Activated naive CD4-positive, alpha-beta T cell treated with anti-CD3 and anti-CD28 coated beads, Interleukin-2, amount 50 U/mL, for 72 hours (primary cell): ENCODE measurements around the gene HSD17B1. TPM values are rescaled to one million over a fixed set of nuclear protein-coding genes. Genes with fewer than 3 reads are reported as not detected.
"Not testable (repeated sequence)": the region's sequence is repeated elsewhere in the genome, so short reads cannot be mapped to it uniquely, and the experiment has no call there.

Experiments
- ATAC-seq, 2 donors: fragments of 150-1000 bp; cut with Tn5 transposase; 2 replicates each; pipeline ENCODE4 v1.10.0; 2021; ENCODE audit warnings: mild to moderate bottlenecking in 2 of 2, moderate library complexity in 2 of 2
- DNase-seq, 2 donors: peaks; one replicate each; pipeline ENCODE4 v3.0.0; 2021 to 2022; ENCODE audit warnings: low spot score in 2 of 2
- H3K27ac Mint-ChIP-seq, 2 donors: one replicate each; pipeline ENCODE4 v1.8.0; 2022; ENCODE audit warnings: mild to moderate bottlenecking in 2 of 2, mixed read lengths in 2 of 2
- H3K36me3 Mint-ChIP-seq, 2 donors: one replicate each; pipeline ENCODE4 v1.8.0; 2022; ENCODE audit warnings: mixed read lengths in 2 of 2
- H3K9me3 Mint-ChIP-seq, 2 donors: one replicate each; pipeline ENCODE4 v1.8.0; 2022; ENCODE audit warnings: mixed read lengths in 2 of 2
- total RNA-seq, 2 donors: library from RNA; stranded (reverse); gene quantifications; one replicate each; pipeline ENCODE4 v1.2.3, GENCODE V29; 2022

The HSD17B1 gene
- total RNA-seq, 2 donors from 2014 or later, result 0.76 to 1.7 TPM

DNA sequence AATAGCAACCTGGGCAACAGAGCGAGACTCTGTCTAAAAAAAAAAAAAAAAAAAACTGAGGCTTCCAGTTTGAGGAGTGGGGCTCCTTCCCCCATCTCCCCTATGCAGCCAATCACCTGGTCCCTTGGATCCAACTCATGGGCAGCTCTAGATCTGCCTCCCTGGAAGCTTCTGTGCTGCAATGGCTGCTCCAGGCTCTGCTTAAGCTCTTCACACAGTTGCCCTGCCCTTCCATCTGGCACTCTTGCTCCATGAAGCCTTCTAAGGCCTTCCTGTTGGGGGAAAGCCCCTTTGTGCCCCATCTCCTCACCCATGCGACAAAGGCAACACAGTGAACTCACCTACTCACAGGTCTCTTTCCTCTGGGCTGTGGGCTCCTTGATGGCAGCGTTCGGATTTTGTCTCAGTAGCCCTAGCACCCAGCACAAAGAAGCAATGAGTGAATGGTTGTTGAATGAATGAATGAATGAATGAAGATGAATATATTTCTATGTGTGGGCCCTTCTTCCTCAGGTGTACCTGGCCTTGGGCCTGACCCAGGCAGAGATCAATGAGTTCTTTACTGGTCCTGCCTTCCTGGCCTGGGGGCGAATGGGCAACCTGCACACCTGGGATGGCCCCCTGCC is 14.8 kb upstream of the HSD17B1 start:
- Mint-ChIP-seq H3K9me3 (no peaks in the 10 kb centered on the region), H3K36me3 (peaks cover 13 to 18% of the 10 kb centered on the region in 2 donors), H3K27ac (no peak overlapping the region)
- no peak for ATAC-seq
- no peak for DNase-seq

DNA sequence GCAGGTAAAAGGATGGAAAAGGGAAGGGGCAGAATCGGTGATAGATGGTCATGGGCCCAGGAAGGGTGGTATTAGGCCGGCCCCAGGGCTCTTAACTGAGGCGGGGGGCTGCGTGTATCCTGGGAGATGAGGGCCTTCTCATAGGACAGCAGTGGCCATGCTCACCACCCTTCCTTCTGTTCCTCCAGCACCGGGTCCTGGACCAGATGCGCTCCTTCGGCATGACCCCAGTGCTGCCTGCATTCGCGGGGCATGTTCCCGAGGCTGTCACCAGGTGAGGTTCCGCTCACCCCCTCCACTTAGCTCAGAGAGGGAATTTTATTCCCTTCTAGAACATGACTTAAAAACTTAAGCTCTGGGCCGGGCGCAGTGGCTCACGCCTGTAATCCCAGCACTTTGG is 14.2 kb upstream of the HSD17B1 start:
- DNase-seq (no peak), ATAC-seq (no peak)
- Mint-ChIP-seq H3K36me3 (peaks cover 13 to 22% of the 10 kb centered on the region in 2 donors), H3K9me3 (no peaks in the 10 kb centered on the region), H3K27ac (no peak overlapping the region)

DNA sequence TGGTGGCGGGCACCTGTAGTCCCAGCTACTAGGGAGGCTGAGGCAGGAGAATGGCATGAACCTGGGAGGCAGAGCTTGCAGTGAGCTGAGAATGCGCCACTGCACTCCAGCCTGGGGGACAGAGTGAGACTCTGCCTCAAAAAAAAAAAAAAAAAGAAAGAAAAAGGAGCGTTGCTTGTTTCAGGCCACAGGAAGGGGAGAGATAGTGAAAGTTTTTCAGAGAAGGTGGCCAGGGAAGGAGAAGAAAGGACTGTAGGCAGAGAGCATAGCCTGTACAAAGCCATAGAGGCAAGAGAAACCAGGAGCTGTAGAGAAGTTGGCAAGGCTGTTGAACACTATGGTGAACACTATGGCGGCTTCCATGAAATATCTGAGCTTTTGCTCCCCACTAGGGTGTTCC is 12.2 kb upstream of the HSD17B1 start:
- Mint-ChIP-seq H3K36me3 (peaks cover 12 to 22% of the 10 kb centered on the region in 2 donors), H3K27ac (peak overlapping the region; percentile 57 to 73)
- ATAC-seq, DNase-seq, H3K9me3 Mint-ChIP-seq: not testable (repeated sequence)

DNA sequence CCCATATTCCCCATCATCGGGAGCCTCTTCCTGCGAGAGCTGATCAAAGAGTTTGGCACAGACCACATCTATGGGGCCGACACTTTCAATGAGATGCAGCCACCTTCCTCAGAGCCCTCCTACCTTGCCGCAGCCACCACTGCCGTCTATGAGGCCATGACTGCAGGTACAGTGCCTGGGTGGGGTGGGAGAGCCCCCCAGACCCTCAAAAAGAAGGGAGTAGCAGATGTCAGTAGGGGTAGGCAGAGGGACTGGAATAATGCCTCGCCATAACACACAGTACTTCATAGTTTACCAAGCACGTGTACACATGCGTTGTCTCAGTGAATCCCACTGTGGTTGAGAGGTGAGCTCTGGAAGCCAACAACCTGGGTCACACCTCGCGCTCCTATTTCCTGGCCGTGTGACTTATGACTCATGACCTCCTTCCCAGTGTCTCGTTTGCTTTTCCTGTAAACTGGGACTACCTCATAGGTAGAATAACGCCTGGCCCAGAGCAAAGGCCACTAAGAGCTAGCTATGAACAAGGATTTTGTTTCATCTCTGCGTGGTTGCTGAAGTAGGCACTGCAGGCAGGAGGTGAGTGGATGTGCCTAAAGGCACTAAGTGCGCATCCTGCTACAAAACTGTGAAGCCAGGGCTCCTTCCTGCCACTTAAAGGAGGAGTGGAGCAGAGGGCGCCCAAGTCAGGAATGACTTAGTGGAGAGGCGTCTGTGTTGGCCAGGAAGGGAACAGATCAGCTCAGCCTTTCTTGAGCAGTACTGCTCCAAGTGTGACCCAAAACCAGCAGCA is 11.5 kb upstream of the HSD17B1 start:
- ATAC-seq (peak; percentile 47 to 72), DNase-seq (peak in 1 of 2 donors; percentile 35)
- Mint-ChIP-seq H3K9me3 (no peaks in the 10 kb centered on the region), H3K27ac (peak overlapping the region; percentile 63 to 73), H3K36me3 (peaks cover 8 to 22% of the 10 kb centered on the region in 2 donors)

DNA sequence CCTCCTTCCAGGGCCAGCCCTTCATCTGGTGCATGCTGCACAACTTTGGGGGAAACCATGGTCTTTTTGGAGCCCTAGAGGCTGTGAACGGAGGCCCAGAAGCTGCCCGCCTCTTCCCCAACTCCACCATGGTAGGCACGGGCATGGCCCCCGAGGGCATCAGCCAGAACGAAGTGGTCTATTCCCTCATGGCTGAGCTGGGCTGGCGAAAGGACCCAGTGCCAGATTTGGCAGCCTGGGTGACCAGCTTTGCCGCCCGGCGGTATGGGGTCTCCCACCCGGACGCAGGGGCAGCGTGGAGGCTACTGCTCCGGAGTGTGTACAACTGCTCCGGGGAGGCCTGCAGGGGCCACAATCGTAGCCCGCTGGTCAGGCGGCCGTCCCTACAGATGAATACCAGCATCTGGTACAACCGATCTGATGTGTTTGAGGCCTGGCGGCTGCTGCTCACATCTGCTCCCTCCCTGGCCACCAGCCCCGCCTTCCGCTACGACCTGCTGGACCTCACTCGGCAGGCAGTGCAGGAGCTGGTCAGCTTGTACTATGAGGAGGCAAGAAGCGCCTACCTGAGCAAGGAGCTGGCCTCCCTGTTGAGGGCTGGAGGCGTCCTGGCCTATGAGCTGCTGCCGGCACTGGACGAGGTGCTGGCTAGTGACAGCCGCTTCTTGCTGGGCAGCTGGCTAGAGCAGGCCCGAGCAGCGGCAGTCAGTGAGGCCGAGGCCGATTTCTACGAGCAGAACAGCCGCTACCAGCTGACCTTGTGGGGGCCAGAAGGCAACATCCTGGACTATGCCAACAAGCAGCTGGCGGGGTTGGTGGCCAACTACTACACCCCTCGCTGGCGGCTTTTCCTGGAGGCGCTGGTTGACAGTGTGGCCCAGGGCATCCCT is 9.3 kb upstream of the HSD17B1 start:
- peak overlapping the region in 1 of 2 donors; percentile 86 for H3K27ac Mint-ChIP-seq
- H3K36me3 Mint-ChIP-seq, result peaks cover 8 to 22% of the 10 kb centered on the region in 2 donors
- H3K9me3 Mint-ChIP-seq, result no peaks in the 10 kb centered on the region
- ATAC-seq (no peak), DNase-seq (no peak)

DNA sequence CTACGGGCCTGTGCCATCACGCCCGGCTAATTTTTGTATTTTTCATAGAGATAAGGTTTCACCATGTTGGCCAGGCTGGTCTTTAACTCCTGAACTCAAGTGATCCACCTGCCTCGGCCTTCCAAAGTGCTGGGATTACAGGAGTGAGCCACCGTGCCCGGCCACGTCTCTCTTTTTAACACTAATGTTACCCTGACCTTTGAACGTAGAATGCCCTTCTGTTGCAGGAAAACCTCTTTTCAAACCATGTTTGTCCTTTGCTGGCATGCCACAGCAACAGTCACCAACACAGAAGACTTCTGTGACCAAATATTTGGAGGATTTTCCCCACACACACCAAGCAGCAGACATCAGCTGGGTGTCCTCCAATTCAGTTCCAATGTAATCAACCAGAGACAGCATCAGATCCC is 7.8 kb upstream of the HSD17B1 start:
- ATAC-seq (no peak), DNase-seq (no peak)
- H3K9me3 Mint-ChIP-seq, result no peaks in the 10 kb centered on the region
- H3K36me3 Mint-ChIP-seq, result peaks cover 8 to 19% of the 10 kb centered on the region in 2 donors
- H3K27ac Mint-ChIP-seq, result no peak overlapping the region

DNA sequence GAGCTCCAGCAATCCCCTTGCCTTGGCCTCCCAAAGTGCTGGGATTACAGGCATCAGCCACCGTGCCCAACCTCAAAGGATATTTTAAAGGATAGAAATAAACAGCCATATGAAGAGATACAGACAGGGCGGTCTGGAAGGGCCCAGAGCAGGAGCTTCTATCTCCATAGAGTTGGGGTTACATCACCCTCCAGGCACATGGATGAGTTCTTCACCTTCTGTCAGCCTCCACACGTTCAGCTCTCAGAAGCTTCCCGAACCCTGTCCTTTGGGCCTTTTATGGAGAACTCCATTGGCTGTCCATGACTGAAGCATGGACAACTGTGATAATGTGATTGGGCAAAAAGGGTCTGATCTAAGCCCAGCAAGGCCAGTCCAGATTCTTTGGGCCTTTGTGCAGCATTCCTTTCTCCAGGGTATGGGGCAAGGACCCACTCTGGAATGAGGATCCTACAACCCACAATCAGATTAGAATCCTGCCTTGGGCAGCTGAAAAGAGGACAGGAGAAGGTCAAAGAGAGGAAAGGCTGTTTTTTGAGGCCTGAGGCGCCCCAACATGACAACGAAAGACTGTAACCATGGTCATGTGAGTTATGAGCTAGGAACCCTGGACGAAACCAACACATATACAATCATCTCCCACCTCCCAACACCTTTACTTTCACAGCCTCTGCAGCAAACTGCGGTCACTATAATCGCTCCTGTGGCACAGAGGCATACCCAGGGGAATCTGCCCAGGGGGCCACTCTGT is 6.8 kb upstream of the HSD17B1 start:
- not testable (repeated sequence) for H3K36me3 Mint-ChIP-seq, H3K27ac Mint-ChIP-seq, ATAC-seq, DNase-seq, H3K9me3 Mint-ChIP-seq

DNA sequence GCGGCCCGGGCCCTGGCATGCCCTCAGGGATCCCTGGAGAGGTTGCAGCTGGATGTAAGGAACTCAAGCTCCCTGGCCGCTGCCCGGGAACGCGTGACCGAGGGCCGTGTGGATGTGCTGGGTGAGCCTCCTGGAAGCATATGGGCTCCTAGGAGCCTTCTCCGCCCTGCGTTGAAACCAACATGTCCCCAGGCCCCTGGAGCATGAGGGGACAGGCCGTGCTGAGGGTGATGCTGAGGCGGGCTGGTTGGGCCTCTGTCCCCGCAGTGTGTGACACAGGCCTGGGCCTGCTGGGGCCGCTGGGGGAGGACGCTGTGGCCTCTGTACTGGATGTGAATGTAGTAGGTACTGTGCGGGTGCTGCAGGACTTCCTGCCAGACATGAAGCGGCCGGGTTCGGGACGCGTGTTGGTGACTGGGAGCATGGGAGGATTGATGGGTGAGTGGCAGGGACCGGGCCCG is 5.7 kb upstream of the HSD17B1 start:
- ATAC-seq (no peak), DNase-seq (no peak)
- Mint-ChIP-seq H3K36me3 (peaks cover 0 to 6% of the 10 kb centered on the region in 2 donors), H3K9me3 (no peaks in the 10 kb centered on the region), H3K27ac (no peak overlapping the region)

DNA sequence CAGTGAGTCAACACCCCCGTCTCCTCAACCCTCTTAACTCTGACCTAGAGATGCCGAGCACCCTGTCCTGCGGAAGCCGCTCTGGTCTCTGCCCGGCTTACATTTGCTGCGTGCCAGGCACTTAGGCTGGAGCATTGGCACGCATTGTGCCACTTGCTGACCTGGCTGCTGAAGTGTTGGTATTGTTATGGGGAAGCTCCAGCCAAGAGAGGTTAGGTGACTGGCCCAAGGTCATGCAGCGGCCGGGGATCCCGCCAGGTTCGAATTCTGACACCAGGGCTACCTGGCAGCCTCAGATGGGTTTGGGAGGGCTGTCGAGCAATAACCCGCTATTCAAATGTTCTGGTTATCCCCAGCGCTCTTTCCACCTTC is 5.0 kb upstream of the HSD17B1 start:
- no peak for DNase-seq
- H3K27ac Mint-ChIP-seq, result no peak overlapping the region
- no peak for ATAC-seq
- H3K36me3 Mint-ChIP-seq, result peaks cover 0 to 6% of the 10 kb centered on the region in 2 donors
- H3K9me3 Mint-ChIP-seq, result no peaks in the 10 kb centered on the region

DNA sequence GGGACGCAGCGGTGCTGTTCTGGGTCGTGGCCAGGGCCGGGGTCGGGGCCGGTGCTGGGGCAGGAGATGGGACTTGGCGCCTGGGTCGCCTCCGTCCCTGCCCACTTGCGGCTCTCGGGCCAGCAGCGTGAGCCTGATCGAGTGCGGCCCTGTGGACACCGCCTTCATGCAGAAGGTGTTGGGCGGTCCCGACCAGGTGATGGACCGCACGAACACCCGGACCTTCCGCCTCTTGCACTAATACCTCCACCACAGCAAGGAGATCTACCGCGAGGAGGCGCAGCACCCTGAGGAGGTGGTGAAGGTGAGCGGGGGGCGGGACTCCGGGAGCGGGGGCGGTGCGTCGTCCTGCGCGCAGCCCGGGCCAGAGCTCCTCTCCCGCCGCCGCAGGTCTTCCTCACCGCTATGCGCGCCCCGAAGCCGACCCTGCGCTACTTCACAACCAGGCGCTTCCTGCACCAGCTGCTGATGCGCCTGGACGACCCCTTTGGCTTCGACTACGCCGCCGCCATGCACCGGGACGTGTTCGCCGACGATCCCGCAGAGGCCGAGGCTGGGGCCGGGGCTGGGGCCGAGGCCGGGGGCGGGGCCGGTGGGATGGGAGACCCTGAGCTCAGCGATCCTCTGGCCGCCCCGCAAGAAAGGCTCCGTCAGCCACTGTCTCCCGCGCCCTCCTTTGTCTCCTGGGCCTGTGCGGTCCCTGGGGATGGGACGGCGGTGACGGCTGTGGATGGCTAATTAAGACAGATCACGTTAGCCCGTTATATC is 4.5 kb upstream of the HSD17B1 start:
- DNase-seq, result peak in 1 of 2 donors; percentile 78
- peak; percentile 83 to 85 for ATAC-seq
- peaks cover 0 to under 1% of the 10 kb centered on the region in 2 donors for H3K36me3 Mint-ChIP-seq
- H3K27ac Mint-ChIP-seq, result no peak overlapping the region
- no peaks in the 10 kb centered on the region for H3K9me3 Mint-ChIP-seq

DNA sequence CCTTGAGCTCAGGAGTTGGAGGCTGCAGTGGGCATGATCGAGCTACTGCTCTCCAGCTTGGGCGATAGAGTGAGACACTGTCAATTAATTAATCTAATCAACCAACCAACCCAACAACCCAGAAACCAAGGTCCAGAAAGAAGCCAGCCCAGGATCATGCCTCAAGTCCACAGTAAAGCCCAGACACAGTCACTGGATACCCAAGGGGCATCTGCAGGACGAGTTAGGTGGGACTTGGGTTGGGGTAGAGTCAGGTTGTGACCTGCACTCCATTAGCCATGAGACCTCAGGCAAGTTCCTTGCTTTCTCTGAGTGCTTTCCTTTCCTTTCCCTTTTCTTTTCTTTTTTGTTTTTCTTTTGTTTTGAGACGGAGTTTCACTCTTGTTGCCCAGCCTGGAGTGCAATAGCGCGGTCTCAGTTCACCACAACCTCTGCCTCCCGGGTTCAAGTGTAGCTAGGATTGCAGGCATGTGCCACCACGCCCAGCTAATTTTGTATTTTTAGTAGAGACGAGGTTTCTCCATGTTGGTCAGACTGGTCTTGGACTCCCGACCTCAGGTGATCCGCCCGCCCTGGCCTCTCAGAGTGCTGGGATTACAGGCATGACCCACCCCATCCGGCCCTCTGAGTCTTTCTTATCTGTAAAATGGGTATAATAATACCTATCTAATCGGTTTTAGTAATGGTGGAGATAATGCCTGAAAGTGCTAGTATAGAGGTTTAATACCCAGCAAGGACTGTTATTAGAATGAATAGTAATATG is 3.5 kb upstream of the HSD17B1 start:
- Mint-ChIP-seq H3K9me3 (no peaks in the 10 kb centered on the region), H3K27ac (no peak overlapping the region), H3K36me3 (no peaks in the 10 kb centered on the region)
- DNase-seq (no peak), ATAC-seq (no peak)

DNA sequence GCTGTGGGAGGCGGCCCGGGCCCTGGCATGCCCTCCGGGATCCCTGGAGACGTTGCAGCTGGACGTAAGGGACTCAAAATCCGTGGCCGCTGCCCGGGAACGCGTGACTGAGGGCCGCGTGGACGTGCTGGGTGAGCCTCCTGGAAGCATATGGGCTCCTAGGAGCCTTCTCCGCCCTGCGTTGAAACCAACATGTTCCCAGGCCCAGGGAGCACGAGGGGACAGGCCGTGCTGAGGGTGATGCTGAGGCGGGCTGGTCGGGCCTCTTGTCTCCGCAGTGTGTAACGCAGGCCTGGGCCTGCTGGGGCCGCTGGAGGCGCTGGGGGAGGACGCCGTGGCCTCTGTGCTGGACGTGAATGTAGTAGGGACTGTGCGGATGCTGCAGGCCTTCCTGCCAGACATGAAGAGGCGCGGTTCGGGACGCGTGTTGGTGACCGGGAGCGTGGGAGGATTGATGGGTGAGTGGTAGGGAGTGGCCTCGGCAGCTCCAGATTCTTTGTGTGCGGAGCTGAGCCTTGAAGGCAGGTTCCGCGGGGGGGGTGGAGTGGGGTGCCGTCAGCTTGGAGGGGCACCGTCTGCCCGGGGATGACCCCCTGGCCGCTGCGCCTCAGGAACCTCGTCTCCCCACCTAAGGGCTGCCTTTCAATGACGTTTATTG is 567 bp downstream of the HSD17B1 start:
- ATAC-seq (no peak), DNase-seq (no peak)
- H3K36me3 Mint-ChIP-seq, result peaks cover 0 to 6% of the 10 kb centered on the region in 2 donors
- H3K27ac Mint-ChIP-seq, result peak overlapping the region in 1 of 2 donors; percentile 95
- no peaks in the 10 kb centered on the region for H3K9me3 Mint-ChIP-seq

DNA sequence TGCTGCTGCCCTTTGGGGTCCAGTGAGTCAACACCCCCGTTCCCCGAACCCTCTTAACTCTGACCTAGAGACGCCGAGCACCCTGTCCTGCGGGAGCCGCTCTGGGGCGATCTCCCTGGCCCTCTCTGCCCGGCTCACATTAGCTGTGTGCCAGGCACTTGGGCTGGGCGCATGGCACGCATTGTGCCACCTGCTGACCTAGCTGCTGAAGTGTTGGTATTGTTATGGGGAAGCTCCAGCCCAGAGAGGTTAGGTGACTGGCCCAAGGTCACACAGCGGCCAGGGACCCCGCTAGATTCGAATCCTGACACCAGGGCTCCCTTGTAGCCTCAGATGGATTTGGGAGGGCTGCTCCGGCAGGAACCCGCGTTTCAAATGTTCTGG is 1.1 kb downstream of the HSD17B1 start:
- Mint-ChIP-seq H3K9me3 (no peaks in the 10 kb centered on the region), H3K36me3 (peaks cover 0 to 6% of the 10 kb centered on the region in 2 donors), H3K27ac (peak overlapping the region in 1 of 2 donors; percentile 95)
- no peak for DNase-seq
- peak in 1 of 2 donors; percentile 35 for ATAC-seq

DNA sequence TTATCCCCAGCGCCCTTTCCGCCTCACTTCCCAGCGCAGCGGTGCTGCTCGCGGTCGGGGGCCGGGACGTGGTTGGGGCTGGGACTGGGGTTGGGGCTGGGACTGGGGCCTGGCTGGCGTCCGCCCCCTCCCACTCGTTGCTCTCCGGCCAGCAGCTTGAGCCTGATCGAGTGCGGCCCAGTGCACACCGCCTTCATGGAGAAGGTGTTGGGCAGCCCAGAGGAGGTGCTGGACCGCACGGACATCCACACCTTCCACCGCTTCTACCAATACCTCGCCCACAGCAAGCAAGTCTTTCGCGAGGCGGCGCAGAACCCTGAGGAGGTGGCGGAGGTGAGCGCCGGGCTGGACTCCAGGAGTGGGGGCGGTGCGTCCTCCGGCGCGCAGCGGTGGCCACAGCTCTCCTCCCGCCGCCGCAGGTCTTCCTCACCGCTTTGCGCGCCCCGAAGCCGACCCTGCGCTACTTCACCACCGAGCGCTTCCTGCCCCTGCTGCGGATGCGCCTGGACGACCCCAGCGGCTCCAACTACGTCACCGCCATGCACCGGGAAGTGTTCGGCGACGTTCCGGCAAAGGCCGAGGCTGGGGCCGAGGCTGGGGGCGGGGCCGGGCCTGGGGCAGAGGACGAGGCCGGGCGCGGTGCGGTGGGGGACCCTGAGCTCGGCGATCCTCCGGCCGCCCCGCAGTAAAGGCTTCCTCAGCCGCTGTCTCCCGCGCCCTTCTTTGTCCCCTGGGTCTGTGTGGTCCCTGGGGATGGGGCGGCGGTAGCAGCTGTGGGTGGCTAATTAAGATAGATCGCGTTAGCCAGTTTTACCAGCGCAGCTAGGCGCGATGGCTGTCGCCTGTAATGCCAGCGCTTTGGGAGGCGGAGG is 1.8 kb downstream of the HSD17B1 start:
- ATAC-seq (peak; percentile 91 to 92), DNase-seq (peak; percentile 79 to 85)
- Mint-ChIP-seq H3K27ac (peak overlapping the region; percentile 94 to 95), H3K9me3 (no peaks in the 10 kb centered on the region), H3K36me3 (peaks cover 0 to 6% of the 10 kb centered on the region in 2 donors)
